AG08396 (cell line): ENCODE measurements around the gene EHD4.
A peak's percentile ranks its signal among the peaks of the same experiment; 100 is the strongest.

ENCODE experiments used
- DNase-seq: peaks from one replicate; pipeline ENCODE4 v3.0.0; 2012; ENCODE audit warnings: low spot score, mixed read lengths

EHD4 gene

GRCh38 chr15:41957021-41957897 is 15.1 kb downstream of the EHD4 start:
- no peak for DNase-seq

GRCh38 chr15:41955807-41956525 is 16.4 kb downstream of the EHD4 start:
- DNase-seq, result no peak

GRCh38 chr15:41955100-41955499 is 17.3 kb downstream of the EHD4 start:
- DNase-seq, result no peak

- no peak for DNase-seq
Measured at GRCh38 chr15:41954036-41954435, 18.3 kb downstream of the EHD4 start.

- DNase-seq, result no peak
Measured at GRCh38 chr15:41952013-41952563, 20.3 kb downstream of the EHD4 start.

GRCh38 chr15:41951571-41951970 is 20.8 kb downstream of the EHD4 start:
- DNase-seq, result no peak

- no peak for DNase-seq
Measured at GRCh38 chr15:41950489-41950888, 21.9 kb downstream of the EHD4 start.

GRCh38 chr15:41950127-41950483 is 22.3 kb downstream of the EHD4 start:
- no peak for DNase-seq

- DNase-seq, result no peak
Measured at GRCh38 chr15:41949401-41950126, 22.8 kb downstream of the EHD4 start.

- DNase-seq, result no peak
Measured at GRCh38 chr15:41948490-41948889, 23.9 kb downstream of the EHD4 start.

- no peak for DNase-seq
Measured at GRCh38 chr15:41946970-41947369, 25.4 kb downstream of the EHD4 start.

- DNase-seq, result no peak
Measured at GRCh38 chr15:41945731-41946130, 26.6 kb downstream of the EHD4 start.

- DNase-seq, result no peak
Measured at GRCh38 chr15:41945221-41945620, 27.1 kb downstream of the EHD4 start.

- peak; percentile 84 for DNase-seq
Measured at GRCh38 chr15:41944313-41944940, 27.9 kb downstream of the EHD4 start.

GRCh38 chr15:41943543-41944312 is 28.6 kb downstream of the EHD4 start:
- no peak for DNase-seq

GRCh38 chr15:41942886-41943285 is 29.5 kb downstream of the EHD4 start:
- DNase-seq, result no peak

- DNase-seq, result no peak
Measured at GRCh38 chr15:41941644-41942415, 30.5 kb downstream of the EHD4 start.

GRCh38 chr15:41940441-41940857 is 31.9 kb downstream of the EHD4 start:
- no peak for DNase-seq

GRCh38 chr15:41939986-41940385 is 32.4 kb downstream of the EHD4 start:
- no peak for DNase-seq

GRCh38 chr15:41937568-41937923 is 34.8 kb downstream of the EHD4 start:
- no peak for DNase-seq
